Measurements from ENCODE around the gene RUNDC1.

RUNDC1 gene

DNA sequence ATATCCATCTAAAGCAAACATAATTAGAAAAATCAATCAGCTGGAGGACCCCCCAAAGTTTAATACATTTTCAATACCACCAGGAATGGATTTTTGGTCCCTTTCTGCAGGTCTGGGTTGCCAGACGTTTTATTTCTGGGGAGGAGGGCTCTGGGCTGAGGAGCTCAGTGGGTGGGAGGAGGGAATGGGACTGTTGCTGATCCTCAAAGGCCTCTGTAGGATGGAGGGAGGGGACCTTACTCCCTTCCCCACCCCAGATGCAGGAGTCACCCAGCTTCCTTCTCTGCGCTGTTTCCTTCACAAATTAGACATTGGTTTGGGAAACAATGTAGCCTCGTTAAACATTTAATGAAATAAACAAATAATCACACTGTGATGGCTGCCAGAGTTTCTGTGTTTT, 51.3 kb downstream of the RUNDC1 start:
- no peak overlapping the region for H3K27ac Mint-ChIP-seq
- H3K36me3 Mint-ChIP-seq (ENCODE audit: low read depth): no peaks in the 10 kb centered on the region
- H3K9me3 Mint-ChIP-seq: no peaks in the 10 kb centered on the region
- no peaks in the 10 kb centered on the region for H3K27me3 Mint-ChIP-seq (ENCODE audit: low read depth)
- TF ChIP-seq CTCF (IDR thresholded peaks at IDR 0.05; ENCODE audit: unreplicated experiment in 3 of 3): no peak
- H3K4me3 Mint-ChIP-seq: no peak overlapping the region
- peaks cover 41% of the 10 kb centered on the region for H3K4me1 Mint-ChIP-seq

GRCh38 chr17:43033948-43034881, 53.9 kb downstream of the RUNDC1 start:
- H3K4me3 Mint-ChIP-seq: peak overlapping the region in 1 of 3 experiments; percentile 15
- H3K27me3 Mint-ChIP-seq (ENCODE audit: low read depth): peaks cover 5% of the 10 kb centered on the region
- no peaks in the 10 kb centered on the region for H3K36me3 Mint-ChIP-seq (ENCODE audit: low read depth)
- H3K4me1 Mint-ChIP-seq: peaks cover 26% of the 10 kb centered on the region
- no peak for TF ChIP-seq CTCF (IDR thresholded peaks at IDR 0.05; ENCODE audit: unreplicated experiment in 3 of 3)
- H3K27ac Mint-ChIP-seq: peak overlapping the region; percentile 23 to 82 (median 58)
- H3K9me3 Mint-ChIP-seq: no peaks in the 10 kb centered on the region

DNA sequence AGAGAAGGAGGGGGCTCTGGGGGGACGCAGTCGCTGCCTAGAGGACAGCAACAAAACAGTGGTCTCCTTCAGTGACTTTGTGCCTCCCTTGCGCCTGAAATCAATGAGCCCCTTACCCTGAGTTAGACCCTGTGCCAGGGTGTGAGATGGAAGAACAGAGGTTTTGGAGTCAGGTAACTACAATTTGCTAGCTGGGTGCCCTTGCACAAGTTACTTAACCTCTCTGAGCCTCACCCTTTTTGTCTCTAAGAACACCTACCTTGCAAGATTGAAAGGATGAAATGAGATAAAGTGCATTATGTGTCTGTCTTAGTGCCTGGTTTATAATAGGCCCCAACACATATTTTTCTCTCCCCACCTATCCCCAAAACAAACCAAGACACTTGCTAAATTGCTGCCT, 54.5 kb downstream of the RUNDC1 start:
- Mint-ChIP-seq H3K27ac (peak overlapping the region in 1 of 3 experiments; percentile 82), H3K4me1 (peaks cover 24% of the 10 kb centered on the region), H3K9me3 (no peaks in the 10 kb centered on the region), H3K27me3 (ENCODE audit: low read depth) (peaks cover 5% of the 10 kb centered on the region), H3K4me3 (no peak overlapping the region), H3K36me3 (ENCODE audit: low read depth) (no peaks in the 10 kb centered on the region)
- TF ChIP-seq CTCF (IDR thresholded peaks at IDR 0.05; ENCODE audit: unreplicated experiment in 3 of 3): no peak

DNA sequence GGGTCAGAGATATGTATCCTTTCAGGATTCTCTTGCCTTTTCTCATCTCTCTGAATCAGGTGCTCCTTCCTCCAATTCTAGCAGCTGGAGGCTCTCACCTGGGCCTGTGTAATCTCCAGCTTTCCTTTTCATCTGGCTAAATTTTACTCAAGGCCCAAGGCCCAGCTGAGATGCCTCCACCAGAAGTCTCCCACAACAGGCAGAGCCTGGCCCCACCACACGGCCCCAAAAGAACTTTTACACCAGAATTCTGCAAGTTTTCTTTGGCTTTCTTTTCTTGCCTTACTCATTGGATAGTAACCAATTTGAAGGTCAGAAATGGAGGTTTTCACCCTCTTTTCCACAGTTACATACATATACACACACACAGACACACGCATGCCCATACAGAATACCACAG, 59.3 kb downstream of the RUNDC1 start:
- Mint-ChIP-seq H3K4me3 (no peak overlapping the region), H3K36me3 (ENCODE audit: low read depth) (no peaks in the 10 kb centered on the region), H3K27me3 (ENCODE audit: low read depth) (peaks cover 5% of the 10 kb centered on the region), H3K9me3 (no peaks in the 10 kb centered on the region), H3K27ac (no peak overlapping the region), H3K4me1 (peaks cover 4% of the 10 kb centered on the region)
- TF ChIP-seq CTCF (IDR thresholded peaks at IDR 0.05; ENCODE audit: unreplicated experiment in 3 of 3): no peak

DNA sequence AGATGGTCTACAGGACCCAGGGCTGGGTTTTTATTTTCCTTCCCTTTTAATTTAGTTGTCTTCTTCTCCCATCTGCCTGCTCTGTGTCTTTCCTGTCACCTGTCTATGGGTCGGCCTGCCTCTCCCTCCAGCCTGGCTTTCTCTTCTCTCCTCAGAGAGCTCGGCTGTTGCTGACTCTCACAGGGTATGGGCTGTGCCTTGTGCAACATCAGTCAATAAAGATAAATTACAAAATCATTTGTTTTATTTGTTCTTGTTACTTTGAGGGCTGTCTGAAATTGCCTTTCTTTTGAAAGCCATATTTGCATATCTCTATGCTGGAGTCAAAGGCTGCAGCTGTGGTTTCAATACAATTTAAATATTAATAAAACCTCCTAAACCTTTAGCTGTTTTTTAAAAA, 60.3 kb downstream of the RUNDC1 start:
- Mint-ChIP-seq H3K4me3 (no peak overlapping the region), H3K27me3 (ENCODE audit: low read depth) (peaks cover 5% of the 10 kb centered on the region), H3K36me3 (ENCODE audit: low read depth) (no peaks in the 10 kb centered on the region), H3K9me3 (no peaks in the 10 kb centered on the region), H3K4me1 (no peaks in the 10 kb centered on the region), H3K27ac (peak overlapping the region in 1 of 3 experiments; percentile 18)
- TF ChIP-seq CTCF (IDR thresholded peaks at IDR 0.05; ENCODE audit: unreplicated experiment in 3 of 3): no peak

Measured in nephron (organoid).